Transverse colon (tissue), 4 donors: ENCODE data around the gene C15orf61. TPM values are rescaled to one million over a fixed set of nuclear protein-coding genes. Genes with fewer than 3 reads are reported as not detected.

ENCODE experiments used
- DNase-seq: peaks from one replicate; pipeline ENCODE4 v3.0.0-alpha.2; 2019
- H3K27ac ChIP-seq, 4 donors: fragments of 200-600 bp; sonication (generic); 2 replicates each; pipeline ENCODE4 v1.5.1; 2016 to 2018; ENCODE audit warnings: inconsistent platforms in 4 of 4
- H3K27me3 ChIP-seq: fragments of 200-600 bp; sonication (generic); 2 replicates; pipeline ENCODE4 v1.5.1; 2017; ENCODE audit warnings: inconsistent platforms
- H3K36me3 ChIP-seq, 4 donors: fragments of 200-600 bp; sonication (generic); 2 replicates each; pipeline ENCODE4 v1.5.1; 2017 to 2019; ENCODE audit warnings: inconsistent platforms in 4 of 4
- H3K4me1 ChIP-seq, 4 donors: fragments of 200-600 bp; sonication (generic); 2 replicates each; pipeline ENCODE4 v1.5.1; 2017 to 2020; ENCODE audit warnings: inconsistent platforms in 4 of 4
- H3K4me3 ChIP-seq, 4 donors: fragments of 200-600 bp; sonication (generic); 1 replicate in 1 of 4; 2 replicates in 3 of 4; pipeline versions ENCODE4 v1.5.1 to v1.6.1; 2017 to 2019; ENCODE audit warnings: inconsistent platforms in 4 of 4
- H3K9me3 ChIP-seq, 2 donors: fragments of 200-600 bp; sonication (generic); 2 replicates each; pipeline ENCODE4 v1.5.1; 2017 to 2019; ENCODE audit warnings: inconsistent platforms in 2 of 2
- EP300 ChIP-seq: sonication (generic); formaldehyde crosslinking; IDR thresholded peaks from one replicate; pipeline ENCODE4 v1.6.1; 2017; ENCODE audit warnings: antibody characterized with exemption, low read depth
- POLR2A ChIP-seq: fragments of 450-650 bp; IDR thresholded peaks from one replicate; pipeline ENCODE4 v1.6.1; 2016; ENCODE audit warnings: antibody characterized with exemption, mild to moderate bottlenecking, moderate library complexity
- POLR2AphosphoS5 ChIP-seq, 3 donors: sonication (generic); formaldehyde crosslinking; IDR thresholded peaks; one replicate each; pipeline ENCODE4 v1.6.1; 2016; ENCODE audit warnings: antibody characterized with exemption in 3 of 3
- WGBS, 2 donors: methylation state at CpG; one replicate each; pipeline ENCODE4 v1.1.5; 2018; ENCODE audit warnings: low coverage in 1 of 2; 5-methylcytosine and 5-hydroxymethylcytosine counted together
- in situ Hi-C, 4 donors: fragments of 200-750 bp; cut with MboI; loops; one replicate each; pipeline versions ENCODE4 v1.15.0 to v1.15.1; 2017; ENCODE audit warnings: low sequenced_read_pairs in 3 of 4, low pct_ligation_motif_present in 1 of 4, low pct_unique_long_range_greater_than_20kb in 1 of 4
- intact Hi-C: fragments of 100-400 bp; cut with DNase I; formaldehyde crosslinking; loops from one replicate; pipeline ENCODE4 v1.15.1; 2023; ENCODE audit warnings: low total_unique reads
- total RNA-seq, 4 donors: library from RNA; depleted of rRNA; stranded (reverse); fragments of >200 nt; gene quantifications; one replicate each; pipeline ENCODE4 v1.1.0, GENCODE V29; 2016
- TF ChIP-seq, protein P1 (sequence below), 5 experiments: fragments of 200-600 bp in 3 of 5; fragments of 450-650 bp in 2 of 5; sonication (generic) in 3 of 5; IDR thresholded peaks; 1 replicate in 2 of 5; 2 replicates in 3 of 5; pipeline ENCODE4 v1.5.1; 2016 to 2017; ENCODE audit warnings: antibody characterized with exemption in 5 of 5, inconsistent platforms in 3 of 5, mild to moderate bottlenecking in 2 of 5, moderate library complexity in 1 of 5

The C15orf61 gene
- total RNA-seq, 4 donors from 2014 or later, result 4.0 to 22.4 (median 9.8) TPM

DNA sequence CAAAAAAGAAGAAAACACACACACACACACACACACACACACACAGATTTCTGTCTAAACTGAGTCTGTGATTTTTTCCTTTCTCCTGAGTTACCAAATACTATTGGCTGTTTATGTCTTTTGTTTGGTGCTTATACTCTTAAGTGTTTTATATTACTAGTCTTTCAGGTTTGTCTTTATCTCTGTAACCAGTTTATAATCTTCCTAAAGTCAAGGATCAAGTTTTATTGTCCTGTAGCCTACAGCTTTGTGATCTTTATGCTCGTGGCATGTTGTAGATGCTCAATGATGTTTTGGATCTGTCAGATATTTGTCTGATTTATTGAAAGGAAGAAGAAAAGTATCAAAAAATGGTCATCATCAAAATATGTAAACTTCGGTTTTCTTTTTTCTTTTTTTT lies 26.1 kb downstream of the C15orf61 start:
- in situ Hi-C loops, result no loop called here
- no peak for DNase-seq
- no peaks in the 10 kb centered on the region for H3K27me3 ChIP-seq
- H3K36me3 ChIP-seq, result no peaks in the 10 kb centered on the region
- peak overlapping the region in 3 of 4 donors; percentile 19 to 70 (median 22) for H3K27ac ChIP-seq
- no peaks in the 10 kb centered on the region for H3K9me3 ChIP-seq
- WGBS, 2 donors, result 48 to 69% methylated on average over 2 of the region's 2 CpGs
- H3K4me1 ChIP-seq, result peaks cover 4 to 66% (median 35%) of the 10 kb centered on the region in 4 donors
- intact Hi-C loops, result no loop called here
- H3K4me3 ChIP-seq, result no peak overlapping the region
- TF ChIP-seq, protein P1, sequence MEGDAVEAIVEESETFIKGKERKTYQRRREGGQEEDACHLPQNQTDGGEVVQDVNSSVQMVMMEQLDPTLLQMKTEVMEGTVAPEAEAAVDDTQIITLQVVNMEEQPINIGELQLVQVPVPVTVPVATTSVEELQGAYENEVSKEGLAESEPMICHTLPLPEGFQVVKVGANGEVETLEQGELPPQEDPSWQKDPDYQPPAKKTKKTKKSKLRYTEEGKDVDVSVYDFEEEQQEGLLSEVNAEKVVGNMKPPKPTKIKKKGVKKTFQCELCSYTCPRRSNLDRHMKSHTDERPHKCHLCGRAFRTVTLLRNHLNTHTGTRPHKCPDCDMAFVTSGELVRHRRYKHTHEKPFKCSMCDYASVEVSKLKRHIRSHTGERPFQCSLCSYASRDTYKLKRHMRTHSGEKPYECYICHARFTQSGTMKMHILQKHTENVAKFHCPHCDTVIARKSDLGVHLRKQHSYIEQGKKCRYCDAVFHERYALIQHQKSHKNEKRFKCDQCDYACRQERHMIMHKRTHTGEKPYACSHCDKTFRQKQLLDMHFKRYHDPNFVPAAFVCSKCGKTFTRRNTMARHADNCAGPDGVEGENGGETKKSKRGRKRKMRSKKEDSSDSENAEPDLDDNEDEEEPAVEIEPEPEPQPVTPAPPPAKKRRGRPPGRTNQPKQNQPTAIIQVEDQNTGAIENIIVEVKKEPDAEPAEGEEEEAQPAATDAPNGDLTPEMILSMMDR (IDR thresholded peaks at IDR 0.05), result no peak
- TF ChIP-seq POLR2A (no peak), POLR2AphosphoS5 (IDR thresholded peaks at IDR 0.05) (no peak), EP300 (no peak)

DNA sequence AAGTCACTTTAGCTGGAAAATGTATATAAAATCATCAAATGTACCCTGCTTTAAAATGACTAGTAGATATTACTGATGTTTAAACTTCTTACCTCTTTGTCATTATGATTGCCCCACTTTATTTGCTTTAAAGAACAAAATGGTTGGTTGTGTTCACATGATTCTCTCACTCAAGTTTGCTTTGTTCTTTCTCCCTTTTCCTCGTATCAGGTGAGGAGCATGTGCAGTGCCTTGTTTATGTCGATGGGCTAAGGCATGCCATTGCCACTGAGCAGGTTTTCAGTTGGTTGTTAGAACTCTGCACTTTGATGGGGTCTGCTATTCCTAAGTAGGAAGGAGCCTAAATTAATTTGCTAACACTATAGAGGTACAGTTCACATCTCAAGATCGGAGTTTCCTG lies 26.9 kb downstream of the C15orf61 start:
- H3K9me3 ChIP-seq, result no peaks in the 10 kb centered on the region
- H3K36me3 ChIP-seq, result no peaks in the 10 kb centered on the region
- in situ Hi-C loops (no loop called here), intact Hi-C loops (no loop called here)
- DNase-seq, result no peak
- TF ChIP-seq POLR2AphosphoS5 (IDR thresholded peaks at IDR 0.05) (no peak), EP300 (no peak), POLR2A (no peak)
- TF ChIP-seq, protein P1 (IDR thresholded peaks at IDR 0.05), result no peak
- peak overlapping the region; percentile 45 to 70 (median 52) for H3K27ac ChIP-seq
- no peaks in the 10 kb centered on the region for H3K27me3 ChIP-seq
- WGBS, 2 donors, result 58 to 64% methylated on average over 2 to 3 of the region's 3 CpGs
- H3K4me1 ChIP-seq, result peaks cover 4 to 66% (median 35%) of the 10 kb centered on the region in 4 donors
- no peak overlapping the region for H3K4me3 ChIP-seq

DNA sequence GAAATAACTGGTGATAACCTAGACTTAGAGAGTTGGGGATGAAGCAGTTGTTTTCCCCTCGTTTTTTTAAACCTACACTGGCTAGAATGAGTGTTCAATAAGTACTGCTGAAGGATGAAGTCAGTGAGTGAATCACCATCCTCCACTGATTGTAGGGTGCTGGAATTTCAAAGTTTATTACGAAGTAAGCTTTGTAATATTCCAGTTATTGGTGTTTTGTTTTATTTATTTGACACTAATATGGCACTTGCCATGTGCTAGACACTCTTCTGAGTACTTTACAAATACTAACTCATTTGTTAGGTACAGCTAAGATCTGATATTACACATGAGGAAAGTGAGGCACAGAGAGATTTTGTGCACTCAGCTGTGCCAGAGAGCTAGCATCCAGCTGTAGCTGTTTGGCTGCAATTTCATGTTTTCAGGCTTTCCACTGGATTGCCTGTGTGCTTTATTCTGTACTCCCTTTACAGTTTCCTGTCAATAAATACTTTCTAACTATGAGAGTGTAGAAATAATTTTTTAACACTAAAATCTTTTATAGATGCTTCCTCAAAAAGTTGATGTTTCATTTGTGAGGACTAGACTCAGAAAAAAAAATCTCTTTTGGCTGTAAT lies 27.4 kb downstream of the C15orf61 start:
- WGBS, 2 donors, result 64 to 86% methylated on average over 1 to 2 of the region's 2 CpGs

DNA sequence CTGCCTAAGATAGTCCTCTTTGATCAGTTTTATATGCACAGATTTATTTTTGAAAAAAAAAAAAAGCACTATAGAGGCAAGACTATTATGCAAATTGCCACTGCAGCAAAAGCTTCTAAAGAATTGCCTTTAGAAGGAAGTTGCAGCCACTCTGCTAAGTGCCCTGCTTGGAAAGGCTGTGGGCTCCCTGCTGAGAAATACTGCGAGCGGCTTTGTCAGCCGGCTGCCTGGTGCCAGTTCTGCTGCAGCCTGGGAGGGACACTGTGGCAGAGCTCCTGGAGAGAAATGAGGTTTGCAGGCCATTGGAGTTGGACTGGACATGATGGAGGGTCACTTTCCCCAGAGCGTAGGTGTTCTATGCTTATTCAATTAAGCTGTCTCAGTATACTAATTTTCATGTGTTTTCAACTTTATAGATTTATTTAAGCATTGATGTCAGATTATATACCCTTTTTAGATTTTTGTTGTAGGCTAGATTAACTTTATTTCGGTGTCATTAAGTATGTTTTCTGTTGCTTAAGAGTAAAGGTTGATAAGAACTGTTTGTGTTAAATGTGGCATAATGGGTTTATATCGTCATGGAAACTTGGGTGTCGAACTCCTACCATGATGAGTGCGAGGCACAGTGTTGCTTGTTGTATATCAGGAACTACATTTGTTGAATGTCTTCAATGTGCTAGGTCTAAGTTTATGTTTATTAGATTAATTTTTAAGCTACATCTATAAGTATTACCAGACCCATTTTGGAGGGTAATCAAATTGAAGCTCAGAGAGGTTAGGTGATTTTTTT lies 28.1 kb downstream of the C15orf61 start:
- peak; percentile 54 for DNase-seq

More for the DNA sequence above, 27.4 kb downstream of the C15orf61 start:
- Histone ChIP-seq H3K27ac (peak overlapping the region; percentile 45 to 70 (median 52)), H3K27me3 (no peaks in the 10 kb centered on the region), H3K9me3 (no peaks in the 10 kb centered on the region), H3K4me1 (peaks cover 2 to 62% (median 31%) of the 10 kb centered on the region in 4 donors), H3K36me3 (no peaks in the 10 kb centered on the region), H3K4me3 (peak overlapping the region in 1 of 4 donors; percentile 18)
- in situ Hi-C loops, result no loop called here
- no peak for TF ChIP-seq POLR2A
- no peak for TF ChIP-seq POLR2AphosphoS5 (IDR thresholded peaks at IDR 0.05)
- TF ChIP-seq EP300, result no peak
- TF ChIP-seq, protein P1 (IDR thresholded peaks at IDR 0.05), result no peak
- DNase-seq, result no peak
- intact Hi-C loops, result no loop called here

More for the DNA sequence above, 28.1 kb downstream of the C15orf61 start:
- Histone ChIP-seq H3K9me3 (no peaks in the 10 kb centered on the region), H3K4me1 (peaks cover 0 to 55% (median 24%) of the 10 kb centered on the region in 4 donors), H3K36me3 (no peaks in the 10 kb centered on the region), H3K27ac (peak overlapping the region; percentile 45 to 70 (median 52)), H3K4me3 (peak overlapping the region in 1 of 4 donors; percentile 18), H3K27me3 (no peaks in the 10 kb centered on the region)
- WGBS, 2 donors, result 50 to 59% methylated on average over 5 to 8 of the region's 8 CpGs
- in situ Hi-C loops (no loop called here), intact Hi-C loops (no loop called here)
- TF ChIP-seq POLR2AphosphoS5 (IDR thresholded peaks at IDR 0.05), result no peak
- no peak for TF ChIP-seq EP300
- TF ChIP-seq, protein P1 (IDR thresholded peaks at IDR 0.05), result no peak
- TF ChIP-seq POLR2A, result no peak
